Testis (tissue), 3 donors: ENCODE measurements around the gene IL18BP. TPM values are rescaled to one million over a fixed set of nuclear protein-coding genes. Genes with fewer than 3 reads are reported as not detected.

Experiments
- DNase-seq: peaks from one replicate; pipeline ENCODE4 v3.0.0-alpha.2; 2019
- H3K27ac ChIP-seq, 2 donors: fragments of 200-600 bp; sonication (generic); one replicate each; pipeline ENCODE4 v1.5.1; 2019
- H3K27me3 ChIP-seq: fragments of 200-600 bp; sonication (generic); one replicate; pipeline ENCODE4 v1.5.1; 2019
- H3K36me3 ChIP-seq: fragments of 200-600 bp; sonication (generic); one replicate; pipeline ENCODE4 v1.5.1; 2017; ENCODE audit warnings: low read depth; ENCODE audit errors: missing control alignments
- H3K4me1 ChIP-seq: fragments of 200-600 bp; sonication (generic); one replicate; pipeline ENCODE4 v1.5.1; 2019
- H3K4me3 ChIP-seq, 2 donors: fragments of 200-600 bp; sonication (generic); one replicate each; pipeline ENCODE4 v1.5.1; 2017 to 2019
- H3K9me3 ChIP-seq: fragments of 200-600 bp; sonication (generic); one replicate; pipeline ENCODE4 v1.5.1; 2017
- POLR2A ChIP-seq: fragments of 450-650 bp; IDR thresholded peaks from one replicate; pipeline ENCODE4 v1.6.1; 2017; ENCODE audit warnings: antibody characterized with exemption, mild to moderate bottlenecking, moderate library complexity
- WGBS, 2 donors: methylation state at CpG; one replicate each; pipeline ENCODE4 v1.1.5; 2018; 5-methylcytosine and 5-hydroxymethylcytosine counted together
- intact Hi-C: fragments of 100-400 bp; cut with DNase I; formaldehyde crosslinking; loops from one replicate; pipeline ENCODE4 v1.15.1; 2023; ENCODE audit warnings: low total_unique reads
- polyA plus RNA-seq: library from polyadenylated mRNA; stranded (reverse); fragments of 350-450 nt; fragmentation: Illumina TruSeq; extraction: RNeasy Lipid Tissue Mini Kit (QIAGEN cat#74804); gene quantifications from one replicate; pipeline ENCODE4 v1.2.3, GENCODE V29; 2014; ENCODE audit warnings: low read depth, low replicate concordance; ENCODE audit not compliant: insufficient read depth
- total RNA-seq, 2 donors: library from RNA; depleted of rRNA; stranded (reverse); fragments of >200 nt; gene quantifications; one replicate each; pipeline ENCODE4 v1.2.3, GENCODE V29; 2016
- TF ChIP-seq, protein P1 (sequence below), 3 experiments: fragments of 450-650 bp in 2 of 3; fragments of 200-600 bp in 1 of 3; sonication (generic) in 1 of 3; IDR thresholded peaks; one replicate each; pipeline ENCODE4 v1.5.1; 2016 to 2019; ENCODE audit warnings: antibody characterized with exemption in 3 of 3, mild to moderate bottlenecking in 2 of 3, moderate library complexity in 1 of 3

Gene IL18BP
- total and polyA plus RNA-seq, 3 donors from 2014 or later = 11.7 to 16.8 (median 13.5) TPM

DNA sequence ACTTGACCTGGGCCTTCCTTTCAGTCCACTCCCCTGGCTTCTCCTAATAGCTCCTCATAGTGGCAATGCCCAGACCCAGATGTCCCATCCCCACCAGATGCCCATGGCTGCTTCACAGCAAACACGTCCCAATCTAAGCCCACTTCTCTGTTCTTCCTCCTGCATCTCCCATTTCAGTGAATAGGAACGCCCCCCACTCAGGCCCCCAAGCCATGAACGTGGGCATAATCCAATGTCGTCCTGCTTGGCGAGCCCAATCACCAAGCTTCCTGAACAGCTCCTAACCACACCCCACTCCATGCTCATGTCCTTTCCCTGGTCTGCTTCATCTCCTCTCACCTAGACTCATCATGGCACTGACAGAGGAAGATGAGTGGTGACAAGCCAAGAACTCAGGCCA is 8.9 kb downstream of the IL18BP start:
- Histone ChIP-seq H3K27me3 (no peaks in the 10 kb centered on the region), H3K27ac (no peak overlapping the region), H3K9me3 (no peaks in the 10 kb centered on the region), H3K36me3 (peaks cover 5% of the 10 kb centered on the region), H3K4me3 (no peak overlapping the region), H3K4me1 (peaks cover 2% of the 10 kb centered on the region)
- WGBS, 2 donors = 79 to 83% methylated on average over 5 of the region's 5 CpGs
- TF ChIP-seq POLR2A = no peak
- TF ChIP-seq, protein P1, sequence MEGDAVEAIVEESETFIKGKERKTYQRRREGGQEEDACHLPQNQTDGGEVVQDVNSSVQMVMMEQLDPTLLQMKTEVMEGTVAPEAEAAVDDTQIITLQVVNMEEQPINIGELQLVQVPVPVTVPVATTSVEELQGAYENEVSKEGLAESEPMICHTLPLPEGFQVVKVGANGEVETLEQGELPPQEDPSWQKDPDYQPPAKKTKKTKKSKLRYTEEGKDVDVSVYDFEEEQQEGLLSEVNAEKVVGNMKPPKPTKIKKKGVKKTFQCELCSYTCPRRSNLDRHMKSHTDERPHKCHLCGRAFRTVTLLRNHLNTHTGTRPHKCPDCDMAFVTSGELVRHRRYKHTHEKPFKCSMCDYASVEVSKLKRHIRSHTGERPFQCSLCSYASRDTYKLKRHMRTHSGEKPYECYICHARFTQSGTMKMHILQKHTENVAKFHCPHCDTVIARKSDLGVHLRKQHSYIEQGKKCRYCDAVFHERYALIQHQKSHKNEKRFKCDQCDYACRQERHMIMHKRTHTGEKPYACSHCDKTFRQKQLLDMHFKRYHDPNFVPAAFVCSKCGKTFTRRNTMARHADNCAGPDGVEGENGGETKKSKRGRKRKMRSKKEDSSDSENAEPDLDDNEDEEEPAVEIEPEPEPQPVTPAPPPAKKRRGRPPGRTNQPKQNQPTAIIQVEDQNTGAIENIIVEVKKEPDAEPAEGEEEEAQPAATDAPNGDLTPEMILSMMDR (IDR thresholded peaks at IDR 0.05) = no peak
- intact Hi-C loops = no loop called here
- no peak for DNase-seq

DNA sequence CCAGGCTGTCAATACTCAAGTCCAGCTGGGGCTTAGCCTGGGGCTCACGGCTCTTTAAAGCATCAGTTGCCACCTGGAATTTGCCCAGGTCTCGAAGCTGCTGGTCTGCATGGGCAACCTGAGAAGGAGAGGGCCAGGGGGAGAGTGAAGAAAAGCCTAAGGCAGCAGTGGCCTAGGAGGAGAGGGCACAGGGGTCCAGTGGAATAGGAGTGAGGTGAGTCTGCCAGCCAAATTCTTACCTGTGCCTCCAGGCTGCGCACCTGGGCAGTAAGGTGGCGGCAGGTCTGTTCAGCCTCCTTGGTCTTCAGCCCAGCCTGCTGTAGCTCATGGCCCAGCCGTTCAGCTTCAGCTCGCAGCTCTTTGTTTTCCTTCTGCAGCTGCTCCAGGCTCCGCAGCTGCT is 10.0 kb downstream of the IL18BP start:
- intact Hi-C loops = no loop called here
- Histone ChIP-seq H3K27me3 (no peaks in the 10 kb centered on the region), H3K27ac (no peak overlapping the region), H3K4me3 (no peak overlapping the region), H3K36me3 (peaks cover 5% of the 10 kb centered on the region), H3K9me3 (no peaks in the 10 kb centered on the region), H3K4me1 (peaks cover 14% of the 10 kb centered on the region)
- no peak for TF ChIP-seq POLR2A
- TF ChIP-seq, protein P1 (IDR thresholded peaks at IDR 0.05) = no peak
- 85 to 90% methylated on average over 7 of the region's 7 CpGs for WGBS, 2 donors
- no peak for DNase-seq

DNA sequence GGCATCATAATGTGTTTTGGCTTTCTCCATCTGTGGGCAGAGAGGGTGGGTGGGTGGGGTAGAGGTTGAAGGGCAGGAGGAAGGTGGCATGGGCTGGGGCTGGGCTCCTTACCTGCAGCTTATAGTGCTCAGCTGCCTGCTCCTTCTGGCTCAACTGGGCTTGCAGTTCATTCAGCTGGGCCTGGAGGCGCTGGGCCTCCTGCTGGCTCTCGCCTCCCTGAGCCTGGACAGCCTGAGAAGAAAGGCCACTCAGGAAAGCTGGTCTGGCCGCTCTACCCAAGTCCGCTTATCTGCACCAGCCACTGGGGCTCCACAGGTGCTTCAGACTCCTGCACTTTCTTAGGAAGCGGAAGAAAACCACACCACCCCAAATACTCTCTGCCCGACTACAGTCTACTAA is 10.4 kb downstream of the IL18BP start:
- DNase-seq = no peak
- H3K27me3 ChIP-seq = no peaks in the 10 kb centered on the region
- no peak overlapping the region for H3K27ac ChIP-seq
- TF ChIP-seq, protein P1 (IDR thresholded peaks at IDR 0.05) = no peak
- TF ChIP-seq POLR2A = no peak
- WGBS, 2 donors = 93 to 94% methylated on average over 3 to 6 of the region's 6 CpGs
- H3K4me3 ChIP-seq = no peak overlapping the region
- no peaks in the 10 kb centered on the region for H3K9me3 ChIP-seq
- H3K4me1 ChIP-seq = peaks cover 18% of the 10 kb centered on the region
- peaks cover 5% of the 10 kb centered on the region for H3K36me3 ChIP-seq
- intact Hi-C loops = no loop called here

DNA sequence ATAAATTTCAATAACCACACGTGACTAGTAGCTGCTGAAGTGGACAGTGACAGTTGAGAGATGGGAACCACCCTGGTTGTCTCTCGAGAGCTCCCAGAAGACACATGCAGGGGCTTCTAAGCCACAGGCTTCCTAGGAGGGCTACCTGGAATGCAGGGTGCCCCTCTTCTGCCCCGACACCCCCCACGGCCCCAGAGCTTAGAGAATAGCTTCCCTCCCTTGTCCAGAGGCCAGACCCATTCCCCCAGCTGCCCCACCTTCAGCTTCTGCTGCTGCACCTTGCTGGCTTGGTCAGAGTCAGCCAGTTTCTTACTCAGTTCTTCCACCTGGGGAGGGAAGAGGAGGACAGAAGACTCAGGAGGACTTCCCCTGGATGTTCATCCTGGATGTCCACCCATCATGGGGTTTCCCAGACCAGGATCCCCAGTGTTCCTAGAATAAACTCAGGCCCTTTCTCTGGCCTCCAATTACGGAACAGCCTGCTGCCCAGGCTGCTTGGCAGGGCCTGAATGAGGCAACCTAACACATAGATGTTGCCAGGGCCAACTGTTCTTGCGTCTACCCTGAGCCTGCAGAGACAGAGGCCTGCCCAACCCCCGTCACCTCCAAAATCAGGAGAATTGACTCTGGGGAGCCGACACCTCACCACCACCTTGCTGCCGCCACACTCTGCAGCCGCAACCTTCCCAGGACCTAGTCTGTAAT is 12.0 kb downstream of the IL18BP start:
- WGBS, 2 donors = 83 to 84% methylated on average over 4 to 10 of the region's 10 CpGs
- Histone ChIP-seq H3K9me3 (no peaks in the 10 kb centered on the region), H3K4me1 (peaks cover 32% of the 10 kb centered on the region), H3K27ac (no peak overlapping the region), H3K27me3 (no peaks in the 10 kb centered on the region), H3K4me3 (no peak overlapping the region), H3K36me3 (no peaks in the 10 kb centered on the region)
- intact Hi-C loops = no loop called here
- no peak for DNase-seq
- TF ChIP-seq POLR2A = no peak
- TF ChIP-seq, protein P1 (IDR thresholded peaks at IDR 0.05) = no peak

DNA sequence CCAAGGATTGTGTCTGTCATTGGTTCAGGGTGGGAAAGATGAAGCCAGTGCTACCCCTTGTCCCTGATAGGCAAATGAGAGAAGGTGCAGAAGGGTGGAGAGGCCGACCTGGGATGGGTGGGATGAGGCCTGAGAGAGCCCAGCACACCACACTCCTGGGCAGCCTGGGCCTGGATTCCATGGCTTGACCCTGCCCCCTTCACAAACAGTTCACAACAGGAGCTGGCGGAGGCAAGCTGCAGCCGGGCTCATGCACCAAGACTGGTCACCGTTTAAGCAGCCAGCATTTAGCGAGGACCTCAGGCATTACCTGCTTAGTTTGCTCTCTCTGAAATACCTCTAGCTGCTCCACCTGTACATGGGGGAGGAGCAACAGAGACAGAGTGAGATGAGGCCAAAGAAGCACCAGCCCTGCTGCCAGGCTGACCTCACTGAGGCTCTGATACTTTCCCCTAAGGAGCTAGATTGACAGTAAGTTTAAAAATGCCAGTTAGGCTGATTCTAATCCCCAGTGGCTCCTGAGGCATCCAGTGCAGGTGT is 13.5 kb downstream of the IL18BP start:
- 72 to 93% methylated on average over 2 to 5 of the region's 5 CpGs for WGBS, 2 donors
- H3K36me3 ChIP-seq = no peaks in the 10 kb centered on the region
- peaks cover 32% of the 10 kb centered on the region for H3K4me1 ChIP-seq
- no peaks in the 10 kb centered on the region for H3K9me3 ChIP-seq
- H3K4me3 ChIP-seq = no peak overlapping the region
- no peak for TF ChIP-seq POLR2A
- TF ChIP-seq, protein P1 (IDR thresholded peaks at IDR 0.05) = no peak
- no peaks in the 10 kb centered on the region for H3K27me3 ChIP-seq
- intact Hi-C loops = no loop called here
- DNase-seq = no peak
- H3K27ac ChIP-seq = no peak overlapping the region
